Erythroblast (primary cell): ENCODE results near the gene TNFRSF13B.

Experiments used
- GATA1 ChIP-seq: IDR thresholded peaks from 2 replicates; pipeline ENCODE4 v1.6.1; 2011; ENCODE audit warnings: low read depth, mild to moderate bottlenecking, control low read depth, low read length, moderate library complexity
- POLR2A ChIP-seq: IDR thresholded peaks from 2 replicates; pipeline ENCODE4 v1.6.1; 2011; ENCODE audit warnings: mild to moderate bottlenecking, low read length

DNA sequence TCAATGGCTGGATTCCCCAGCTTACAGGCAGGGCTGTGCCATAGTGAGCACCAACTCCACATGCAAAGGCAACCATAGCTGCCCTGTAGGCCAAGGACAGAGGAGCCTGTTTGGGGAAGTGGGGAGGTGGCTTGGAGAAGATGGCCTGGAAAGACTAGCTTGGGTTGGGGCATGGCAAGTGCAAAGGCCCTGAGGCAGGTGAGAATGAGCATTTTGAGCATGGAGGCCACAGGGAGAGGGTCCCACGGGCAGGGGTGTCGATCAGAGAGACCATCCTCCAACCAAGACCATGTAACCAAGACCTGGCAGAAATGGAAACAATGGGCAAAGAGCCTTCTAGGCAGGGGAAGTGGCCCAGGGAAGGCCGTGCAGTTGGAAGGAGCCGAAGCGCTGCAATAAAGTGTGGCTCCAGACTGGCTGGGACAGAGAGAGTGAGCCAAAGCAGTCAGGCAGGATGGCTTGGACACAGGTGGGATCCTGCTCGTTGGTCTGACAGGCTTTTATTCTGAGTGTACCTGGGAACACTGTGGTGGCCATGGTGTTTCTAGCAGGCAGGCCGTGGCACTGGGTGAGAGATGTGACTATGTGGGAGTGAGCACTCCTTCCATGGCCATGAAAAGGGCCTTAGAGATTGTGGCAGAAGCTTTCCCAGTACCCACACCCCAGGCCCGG lies 45.6 kb upstream of the TNFRSF13B start:
- no peak for TF ChIP-seq POLR2A
- TF ChIP-seq GATA1: no peak
